ENCODE results near the gene NDUFS1.
"Not testable (repeated sequence)": the region's sequence is repeated elsewhere in the genome, so short reads cannot be mapped to it uniquely, and the experiment has no call there.

Gene NDUFS1

DNA sequence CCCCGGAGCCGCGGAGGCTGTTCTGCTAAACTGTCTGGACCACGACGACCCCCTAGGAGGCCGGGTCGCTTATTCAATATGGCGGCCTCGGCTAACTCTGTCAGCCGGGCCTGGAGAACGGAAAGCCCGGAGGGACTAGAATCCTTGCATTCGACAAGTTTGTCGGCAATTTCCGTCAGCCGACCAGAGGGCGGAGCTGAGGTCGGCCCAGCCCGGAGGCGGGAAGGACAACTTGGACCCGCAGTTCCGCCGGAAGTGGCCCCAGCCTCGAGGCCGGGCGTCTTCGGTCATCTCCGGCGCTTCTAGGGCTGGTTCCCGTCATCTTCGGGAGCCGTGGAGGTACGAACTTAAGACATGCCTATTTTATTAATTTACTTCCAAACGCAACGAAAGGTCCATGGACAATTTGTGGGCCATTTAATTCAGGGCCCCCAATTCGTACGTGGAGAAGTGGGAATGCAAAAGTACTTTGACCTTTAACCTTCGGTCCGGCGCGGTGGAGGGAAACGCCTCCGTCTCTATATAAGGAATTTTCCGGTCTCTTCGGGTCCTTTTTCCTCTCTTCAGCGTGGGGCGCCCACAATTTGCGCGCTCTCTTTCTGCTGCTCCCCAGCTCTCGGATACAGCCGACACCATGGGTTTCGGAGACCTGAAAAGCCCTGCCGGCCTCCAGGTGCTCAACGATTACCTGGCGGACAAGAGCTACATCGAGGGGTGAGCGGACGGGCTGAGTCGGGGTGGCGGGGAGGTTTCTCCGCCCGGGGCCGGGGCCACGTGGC lies at the start of gene NDUFS1, which contains the start of gene EEF1B2:
NDUFS1 (minus strand) TSS at position 99 of the 779 bp plus-strand sequence. CDS start 5,766 bp downstream, outside the sequence.
EEF1B2 (plus strand) TSS at position 550 of the 779 bp plus-strand sequence; CDS start at position 635, 85 bp downstream.
- peak; percentile 98 for DNase-seq (ENCODE audit: low read depth)

DNA sequence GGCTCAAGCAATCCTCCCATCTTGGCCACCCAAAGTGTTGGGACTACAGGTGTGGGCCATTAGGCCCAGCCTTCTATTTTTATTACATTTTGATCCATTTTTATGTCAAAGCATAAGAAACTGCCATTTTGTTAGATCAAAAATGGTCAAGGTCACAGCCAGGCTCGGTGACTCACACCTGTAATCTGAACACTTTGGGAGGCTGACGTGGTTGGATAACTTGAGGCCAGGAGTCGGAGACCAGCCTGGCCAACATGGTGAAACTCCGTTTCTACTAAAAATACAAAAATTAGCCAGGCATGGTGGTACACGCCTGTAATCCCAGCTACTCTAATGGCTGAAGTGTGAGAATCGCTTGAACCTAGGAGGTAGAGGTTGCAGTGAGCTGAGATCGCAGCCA lies 49.7 kb upstream of the NDUFS1 start:
- no peak for DNase-seq (ENCODE audit: low read depth)

DNA sequence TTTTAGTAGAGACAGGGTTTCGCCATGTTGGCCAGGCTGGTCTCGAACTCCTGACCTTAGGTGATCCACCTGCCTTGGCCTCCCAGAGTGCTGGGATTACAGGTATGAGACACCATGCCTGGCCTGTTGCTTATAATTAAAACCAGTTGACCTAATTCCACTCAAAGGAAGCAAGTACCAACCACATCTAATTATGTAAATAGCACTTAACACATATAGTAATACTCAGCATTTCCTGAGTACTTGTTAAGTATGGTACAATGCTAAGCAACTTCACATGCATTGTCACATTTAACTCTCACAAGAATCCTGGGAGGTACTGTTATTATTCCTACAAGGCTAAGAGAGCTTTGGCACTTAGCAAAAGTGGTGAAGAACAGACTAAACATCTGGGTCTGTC lies 48.1 kb upstream of the NDUFS1 start:
- not testable (repeated sequence) for DNase-seq (ENCODE audit: low read depth)

DNA sequence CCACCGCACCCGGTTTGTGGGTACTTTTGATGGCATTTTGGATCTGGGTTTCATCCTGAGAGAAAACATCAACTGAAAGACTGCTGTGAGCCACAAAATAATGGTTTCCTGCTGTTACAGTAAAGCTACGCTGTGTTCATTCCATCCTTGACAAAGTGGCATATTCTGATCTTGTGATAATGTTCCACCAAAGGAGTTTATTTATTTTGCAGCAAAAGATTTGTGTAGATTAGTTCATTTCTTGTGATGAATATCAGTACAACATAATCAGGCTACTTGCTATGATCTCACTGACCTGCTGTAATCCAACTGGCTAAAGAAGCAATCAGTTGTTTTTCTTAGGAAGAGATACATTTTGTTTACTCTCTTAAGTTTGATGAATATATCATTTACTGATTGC lies 45.5 kb upstream of the NDUFS1 start:
- peak; percentile 3 for DNase-seq (ENCODE audit: low read depth)

DNA sequence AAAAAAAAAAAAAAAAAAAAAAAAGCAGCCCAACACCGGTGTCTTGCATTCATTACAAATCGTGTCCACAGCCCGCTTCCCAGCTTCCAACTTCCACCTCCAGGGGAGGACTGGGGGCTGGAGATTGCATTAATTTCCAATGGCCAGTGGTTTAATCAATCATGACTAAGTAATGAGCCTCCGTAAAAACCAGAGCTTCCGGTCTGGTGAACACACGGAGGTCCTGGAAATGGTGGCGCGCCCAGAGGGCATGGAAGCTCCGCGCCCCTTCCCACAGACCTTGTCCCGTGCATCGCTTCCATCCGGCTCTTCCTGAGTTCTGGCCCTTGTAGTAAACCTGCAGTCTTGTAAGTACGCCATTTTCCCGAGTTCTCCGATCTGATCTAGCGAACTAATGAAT lies 44.1 kb upstream of the NDUFS1 start:
- no peak for DNase-seq (ENCODE audit: low read depth)

DNA sequence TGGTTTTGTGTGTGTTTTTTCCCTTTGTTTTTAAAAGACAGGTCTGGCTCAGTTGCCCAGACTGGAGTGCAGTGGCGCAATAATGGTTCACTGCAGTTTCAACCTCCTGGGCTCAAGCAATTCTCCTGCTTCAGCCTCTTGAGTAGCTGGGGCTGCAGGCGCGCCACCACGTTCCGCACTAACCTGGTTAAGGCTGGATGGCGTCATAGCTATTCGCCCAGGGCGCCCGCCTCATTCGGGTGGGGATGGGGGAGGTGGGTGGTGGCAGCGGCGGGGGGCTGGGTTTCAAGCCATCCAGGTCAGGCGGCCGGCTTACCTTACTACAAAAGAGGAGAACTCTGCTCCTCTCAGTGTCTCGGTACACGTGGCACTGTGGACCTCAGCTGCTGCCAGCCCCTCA lies 43.2 kb upstream of the NDUFS1 start:
- DNase-seq (ENCODE audit: low read depth), result no peak

DNA sequence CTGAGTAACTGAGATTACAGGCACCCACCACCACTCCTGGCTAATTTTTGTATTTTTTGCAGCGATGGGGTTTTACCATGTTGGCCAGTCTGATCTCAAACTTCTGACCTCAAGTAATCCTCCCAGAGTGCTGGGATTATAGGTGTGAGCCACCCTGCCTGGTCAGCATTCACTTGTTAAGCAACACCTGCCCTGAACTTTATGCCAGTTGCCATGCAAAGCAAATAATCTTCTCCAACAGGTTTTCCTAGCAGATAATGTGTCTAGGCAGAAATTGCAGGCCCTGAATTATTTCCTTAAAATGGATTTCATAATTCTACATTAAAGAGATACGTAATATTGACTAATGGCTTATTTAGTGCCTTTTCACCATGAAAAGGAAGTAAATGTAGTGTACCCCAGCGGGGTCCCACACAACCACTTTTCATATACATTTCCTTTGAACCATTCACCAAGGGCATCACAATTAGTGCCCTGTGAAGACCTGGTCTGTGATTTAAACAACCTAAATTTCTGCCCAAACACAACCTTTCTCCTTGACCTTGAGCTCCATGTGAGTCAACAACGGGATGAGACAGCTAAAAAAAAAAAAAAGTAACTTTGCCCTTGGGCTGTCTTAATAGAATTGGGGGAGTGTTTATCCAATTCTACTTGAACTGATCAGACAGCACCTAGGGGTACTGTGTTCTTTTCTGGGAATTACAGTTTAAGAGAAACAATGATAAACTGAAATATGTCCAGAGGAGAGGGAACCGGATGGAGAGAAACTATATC lies 42.0 kb upstream of the NDUFS1 start:
- no peak for DNase-seq (ENCODE audit: low read depth)

DNA sequence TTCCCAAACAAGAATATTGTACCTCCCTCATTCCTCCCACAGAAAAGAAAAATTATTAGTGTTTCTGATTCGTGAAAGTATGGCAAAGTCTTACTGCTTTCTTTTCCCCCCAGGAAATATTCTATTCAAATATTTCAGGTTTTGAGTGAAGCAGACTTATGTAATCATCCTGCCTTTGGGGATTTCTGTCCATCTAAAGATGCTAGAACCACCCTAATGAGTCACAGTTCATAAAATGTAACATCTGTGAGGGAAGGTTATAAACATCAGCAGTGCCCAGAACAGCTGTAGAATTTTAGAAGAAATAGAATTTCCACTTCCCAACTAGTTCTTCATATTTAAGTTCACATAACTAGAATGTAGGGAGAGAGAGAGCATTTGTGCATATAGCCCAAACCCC lies 39.4 kb upstream of the NDUFS1 start:
- DNase-seq (ENCODE audit: low read depth), result peak; percentile 38

DNA sequence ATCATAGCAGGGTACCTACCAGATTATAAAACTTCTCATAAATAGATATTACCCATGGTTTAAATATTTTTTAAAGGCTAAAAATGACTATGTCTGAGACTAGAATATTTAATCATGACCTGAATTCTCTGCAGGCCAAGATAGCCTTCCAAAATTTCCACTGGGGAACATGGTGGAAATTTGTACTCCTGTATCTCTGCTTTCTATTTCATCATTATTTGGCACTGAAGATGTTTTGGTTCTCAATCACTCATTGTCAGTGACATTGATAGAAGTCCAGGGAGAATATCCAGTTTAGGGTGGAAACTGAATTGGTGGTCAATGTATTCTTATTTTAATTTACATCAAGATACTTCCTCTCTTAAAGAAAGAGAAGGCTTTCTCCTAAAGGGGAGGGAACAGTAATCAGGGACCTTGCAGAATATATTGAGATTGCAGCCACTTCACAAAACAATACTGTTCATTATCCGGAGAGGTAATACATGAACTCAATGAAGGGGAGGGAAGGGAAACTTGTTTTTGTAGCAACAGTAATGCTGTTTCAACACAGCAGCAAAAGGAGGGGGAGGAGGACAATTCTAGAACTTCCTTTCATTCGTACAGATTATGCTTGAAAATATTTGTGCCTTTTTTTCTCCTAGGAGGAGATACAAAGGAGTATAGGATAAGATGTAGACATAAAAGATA lies 34.6 kb upstream of the NDUFS1 start:
- DNase-seq (ENCODE audit: low read depth), result no peak

DNA sequence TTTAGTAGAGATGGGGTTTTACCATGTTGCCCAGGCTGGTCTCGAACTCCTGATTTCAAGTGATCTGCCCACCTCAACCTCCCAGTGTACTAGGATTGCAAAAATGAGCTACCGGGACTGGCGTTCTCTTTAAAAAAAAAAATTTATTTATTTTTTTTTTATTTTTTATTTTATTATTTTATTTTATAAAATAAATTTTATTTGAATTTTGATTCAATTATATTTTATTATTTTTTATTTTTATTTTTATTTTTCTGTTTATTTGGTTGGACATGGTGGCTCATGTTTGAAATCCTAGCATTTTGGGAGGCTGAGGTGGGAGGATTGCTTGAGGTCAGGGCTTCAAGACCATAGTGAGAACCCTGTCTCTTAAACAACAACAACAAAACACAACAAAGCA lies 32.9 kb upstream of the NDUFS1 start:
- DNase-seq (ENCODE audit: low read depth), result no peak

DNA sequence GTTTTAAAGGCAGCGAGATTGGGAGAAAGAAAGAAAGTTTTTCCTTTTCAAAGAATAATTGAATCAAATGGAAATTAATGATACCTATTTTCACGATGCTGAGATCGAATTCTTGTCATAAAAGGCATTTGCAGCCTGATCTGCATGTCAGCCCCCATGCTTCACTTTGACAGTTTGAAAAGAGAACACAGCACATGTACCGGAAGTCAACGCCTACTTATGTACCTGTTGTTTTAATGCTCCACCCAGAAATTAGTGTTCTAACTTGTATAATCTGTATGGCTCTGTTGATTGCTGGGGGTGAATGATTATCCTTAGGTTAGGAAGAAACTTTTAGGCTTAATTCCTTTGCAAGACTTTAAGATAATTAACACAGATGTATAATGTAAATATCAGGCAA lies 31.4 kb upstream of the NDUFS1 start:
- DNase-seq (ENCODE audit: low read depth), result no peak

DNA sequence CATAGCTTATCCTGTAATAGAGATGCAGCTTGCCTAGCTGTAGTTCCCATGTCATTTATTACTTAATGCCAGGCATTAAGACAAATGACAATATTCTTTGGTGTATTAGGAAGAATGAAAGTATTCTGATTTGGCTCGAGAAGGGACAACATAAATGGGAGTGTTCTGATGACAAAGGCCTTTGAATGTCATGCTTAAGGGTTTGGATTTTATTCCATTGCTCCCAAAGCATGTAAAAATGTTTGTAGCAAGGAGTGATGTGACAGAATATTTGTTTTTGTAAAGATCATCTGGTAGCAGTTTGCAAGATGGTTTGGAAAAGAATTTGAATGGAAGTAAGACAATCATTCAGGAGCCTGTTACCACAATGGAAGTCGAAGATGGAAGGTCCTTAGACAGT lies 30.9 kb upstream of the NDUFS1 start:
- DNase-seq (ENCODE audit: low read depth), result no peak

DNA sequence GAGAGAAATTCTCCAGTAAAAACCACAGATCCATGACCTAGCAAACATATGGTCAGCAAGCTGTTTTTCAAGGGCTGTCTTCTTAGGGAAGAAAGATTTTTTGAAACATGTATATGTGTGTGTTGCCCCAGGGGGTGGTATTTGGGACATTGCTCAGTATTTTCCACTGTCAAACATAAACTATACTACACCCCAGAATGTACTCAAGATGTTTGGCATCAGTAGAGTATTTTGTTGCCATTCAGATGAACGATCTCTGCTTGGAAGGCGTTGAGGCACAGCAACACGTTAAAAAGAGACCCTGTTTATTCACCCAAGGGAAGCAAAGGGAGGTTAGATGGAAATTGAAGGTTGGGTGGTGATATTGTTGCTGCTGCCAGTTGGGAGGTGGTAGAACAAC lies 30.4 kb upstream of the NDUFS1 start:
- no peak for DNase-seq (ENCODE audit: low read depth)

DNA sequence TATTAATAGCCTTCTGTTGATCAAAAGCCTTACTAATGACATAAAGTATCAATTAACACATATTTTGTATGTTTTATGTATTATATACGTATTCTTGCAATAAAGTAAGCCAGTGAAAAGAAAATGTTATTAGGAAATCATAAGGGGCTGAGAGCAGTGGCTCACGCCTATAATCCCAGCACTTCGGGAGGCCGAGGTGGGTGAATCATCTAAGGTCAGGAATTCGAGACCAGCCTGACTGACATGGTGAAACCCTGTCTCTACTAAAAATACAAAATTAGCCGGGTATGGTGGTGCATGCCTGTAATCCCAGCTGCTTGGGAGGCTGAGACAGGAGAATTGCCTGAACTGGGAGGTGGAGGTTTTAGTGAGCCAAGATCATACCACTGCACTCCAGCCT lies 22.3 kb upstream of the NDUFS1 start:
- not testable (repeated sequence) for DNase-seq (ENCODE audit: low read depth)

DNA sequence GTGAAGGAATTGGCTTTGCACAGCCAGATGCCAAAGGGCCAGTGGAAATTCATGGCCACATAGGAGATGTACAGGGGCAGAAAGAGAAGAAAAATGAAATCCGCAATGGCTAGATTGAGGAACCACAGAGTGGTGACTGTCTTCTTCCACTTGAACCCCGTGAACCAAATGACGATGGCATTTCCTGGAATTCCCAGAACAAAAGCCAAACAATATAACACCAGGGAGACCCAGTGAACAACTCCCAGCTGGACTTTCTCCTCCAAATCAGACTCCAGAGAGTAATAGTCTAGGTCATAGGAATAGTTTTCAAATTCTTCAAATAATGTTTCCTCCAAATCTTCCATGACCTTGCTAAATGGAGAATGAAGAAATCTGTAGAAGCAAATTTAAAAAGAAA lies 17.7 kb upstream of the NDUFS1 start:
- DNase-seq (ENCODE audit: low read depth), result no peak

DNA sequence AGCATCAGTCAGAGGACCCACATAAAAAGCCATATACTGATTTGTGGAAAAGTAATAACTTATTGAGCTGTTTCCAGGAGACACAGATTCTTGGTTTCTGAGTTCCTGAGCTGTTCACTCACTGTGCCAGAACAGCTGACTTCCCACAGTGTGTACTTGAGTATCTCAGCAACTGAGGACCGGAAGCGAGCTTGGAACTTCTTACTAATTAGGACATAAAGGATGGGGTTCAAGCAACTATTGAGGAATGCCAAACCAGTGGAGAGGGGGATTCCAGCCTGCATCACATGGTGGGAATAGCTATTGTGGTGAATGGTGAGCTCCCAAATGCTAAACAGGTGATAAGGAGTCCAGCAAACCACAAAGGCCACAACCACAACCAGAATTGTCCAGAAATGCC lies 16.9 kb upstream of the NDUFS1 start:
- DNase-seq (ENCODE audit: low read depth), result no peak

DNA sequence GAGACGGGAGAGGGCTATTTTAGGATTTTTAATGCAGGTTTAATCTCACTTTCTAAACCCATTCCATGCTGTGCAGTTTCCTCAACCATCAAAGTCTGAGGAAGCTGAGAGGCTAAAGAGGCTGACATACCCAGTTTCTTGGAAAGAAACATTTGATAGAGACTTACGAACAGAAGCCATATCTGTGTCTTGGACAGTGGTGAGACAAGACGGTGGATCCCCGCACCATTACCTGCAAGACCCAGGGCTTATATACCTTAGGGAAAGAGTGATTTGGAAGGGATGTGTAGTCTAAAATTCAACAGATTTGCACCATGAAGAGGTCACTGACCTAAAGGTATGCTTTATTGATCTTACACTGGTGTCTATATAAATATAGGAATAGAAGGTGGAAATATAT lies 13.9 kb upstream of the NDUFS1 start:
- no peak for DNase-seq (ENCODE audit: low read depth)

DNA sequence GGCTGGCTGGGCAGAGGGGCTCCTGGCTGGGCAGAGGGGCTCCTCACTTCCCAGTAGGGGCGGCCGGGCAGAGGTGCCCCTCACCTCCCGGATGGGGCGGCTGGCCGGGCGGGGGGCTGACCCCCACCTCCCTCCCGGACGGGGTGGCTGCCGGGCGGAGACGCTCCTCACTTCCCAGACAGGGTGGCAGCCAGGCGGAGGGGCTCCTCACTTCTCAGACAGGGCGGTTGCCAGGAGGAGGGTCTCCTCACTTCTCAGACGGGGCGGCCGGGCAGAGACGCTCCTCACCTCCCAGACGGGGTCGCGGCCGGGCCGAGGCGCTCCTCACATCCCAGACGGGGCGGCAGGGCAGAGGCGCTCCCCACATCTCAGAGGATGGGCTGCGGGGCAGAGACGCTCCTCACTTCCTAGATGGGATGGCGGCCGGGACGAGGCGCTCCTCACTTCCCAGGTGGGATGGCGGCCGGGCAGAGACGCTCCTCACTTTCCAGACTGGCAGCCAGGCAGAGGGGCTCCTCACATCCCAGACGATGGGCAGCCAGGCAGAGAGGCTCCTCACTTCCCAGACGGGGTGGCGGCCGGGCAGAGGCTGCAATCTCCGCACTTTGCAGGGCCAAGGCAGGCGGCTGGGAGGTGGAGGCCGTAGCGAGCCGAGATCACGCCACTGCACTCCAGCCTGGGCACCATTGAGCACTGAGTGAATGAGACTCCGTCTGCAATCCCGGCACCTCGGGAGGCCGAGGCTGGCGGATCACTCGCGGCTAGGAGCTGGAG lies 12.6 kb upstream of the NDUFS1 start:
- not testable (repeated sequence) for DNase-seq (ENCODE audit: low read depth)

DNA sequence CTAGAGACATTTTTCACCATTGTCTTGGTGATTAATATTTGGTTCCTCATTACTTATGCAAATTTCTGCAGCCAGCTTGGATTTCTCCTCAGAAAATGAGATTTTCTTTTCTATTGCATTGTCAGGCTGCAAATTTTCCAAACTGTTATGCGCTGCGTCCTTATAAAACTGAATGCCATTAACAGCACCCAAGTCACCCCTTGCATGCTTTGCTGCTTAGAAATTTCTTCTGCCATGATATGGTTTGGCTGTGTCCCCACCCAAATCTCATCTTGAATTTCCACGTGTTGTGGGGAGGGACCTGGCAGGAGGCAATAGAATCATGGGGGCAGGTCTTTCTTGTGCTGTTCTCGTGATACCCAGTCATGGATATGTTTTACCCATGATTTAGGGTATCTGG lies 9.0 kb upstream of the NDUFS1 start:
- DNase-seq (ENCODE audit: low read depth), result not testable (repeated sequence)

DNA sequence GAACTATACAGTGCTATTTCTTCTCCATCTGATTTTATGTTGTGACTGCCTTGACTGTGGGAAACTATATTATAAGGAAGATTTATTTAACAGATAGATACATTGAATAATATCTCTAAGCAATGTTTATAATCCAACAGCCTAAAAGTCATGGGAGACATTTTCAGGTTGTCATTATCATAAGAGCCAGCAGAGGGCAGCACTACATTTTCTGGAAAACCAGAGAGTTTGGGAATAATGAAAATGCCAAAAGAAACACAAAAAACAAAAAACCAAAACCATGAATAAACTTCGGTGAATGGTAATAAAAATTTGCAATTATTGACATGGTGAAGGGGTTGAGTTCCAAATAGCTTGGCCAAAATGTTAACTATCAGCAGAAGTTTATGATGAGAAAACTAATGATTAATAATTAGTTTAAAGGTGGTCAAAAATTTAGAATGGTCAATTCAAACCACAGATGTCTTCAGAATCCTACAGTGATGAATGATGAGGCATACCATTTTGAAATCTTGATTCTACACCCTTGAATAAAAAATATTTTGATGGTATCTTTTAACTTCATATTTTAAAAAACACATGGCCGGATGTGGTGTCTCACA lies 5.1 kb upstream of the NDUFS1 start:
- DNase-seq (ENCODE audit: low read depth), result peak; percentile 56

DNA sequence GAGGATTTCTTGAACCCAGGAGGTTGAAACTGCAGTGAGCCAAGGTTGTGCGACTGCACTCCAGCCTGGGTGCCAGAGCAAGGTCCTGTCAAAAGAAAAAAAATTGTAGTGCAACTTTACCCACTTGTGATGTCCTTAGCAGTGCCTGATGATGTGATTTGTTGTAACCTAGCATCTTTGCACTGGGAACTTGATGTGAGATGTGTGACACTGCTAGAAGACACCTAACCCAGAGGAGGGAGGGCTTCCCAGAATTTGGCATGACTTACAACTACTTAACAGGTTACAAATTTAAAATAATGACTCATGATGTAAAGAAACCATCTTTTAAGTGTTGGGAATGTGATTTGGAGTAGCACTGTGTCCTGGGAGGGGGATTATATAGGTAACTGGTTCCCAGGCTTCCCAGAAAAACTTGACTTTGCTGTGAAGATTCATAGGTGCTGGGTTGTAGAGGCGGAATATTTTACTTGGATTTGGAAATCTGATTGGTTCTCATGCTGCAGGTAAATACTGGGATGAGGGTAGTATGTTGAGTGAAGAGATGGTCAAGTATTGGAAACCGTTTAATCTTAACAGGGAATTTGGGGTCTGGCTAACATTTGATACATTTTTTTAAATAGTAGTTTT lies 4.1 kb upstream of the NDUFS1 start:
- no peak for DNase-seq (ENCODE audit: low read depth)
